Sigmoid colon (tissue), 7 donors: Measurements from ENCODE around the gene SYAP1. TPM values are rescaled to one million over a fixed set of nuclear protein-coding genes. Genes with fewer than 3 reads are reported as not detected.

Source experiments
- DNase-seq: peaks from one replicate; pipeline ENCODE4 v3.0.0-alpha.2; 2019
- H3K27ac ChIP-seq, 4 donors: fragments of 200-600 bp; sonication (generic); one replicate each; pipeline ENCODE4 v1.5.1; 2016 to 2019; ENCODE audit warnings: mild to moderate bottlenecking in 1 of 4
- H3K27me3 ChIP-seq, 3 donors: fragments of 200-600 bp; sonication (generic); one replicate each; pipeline ENCODE4 v1.5.1; 2019; ENCODE audit warnings: mild to moderate bottlenecking in 1 of 3
- H3K36me3 ChIP-seq, 4 donors: fragments of 200-600 bp; sonication (generic); one replicate each; pipeline ENCODE4 v1.5.1; 2016 to 2019
- H3K4me1 ChIP-seq, 4 donors: fragments of 200-600 bp; sonication (generic); one replicate each; pipeline ENCODE4 v1.5.1; 2017 to 2019
- H3K4me3 ChIP-seq, 4 donors: fragments of 200-600 bp; sonication (generic); one replicate each; pipeline ENCODE4 v1.5.1; 2017 to 2019; ENCODE audit warnings: mild to moderate bottlenecking in 2 of 4, moderate library complexity in 1 of 4
- H3K9me3 ChIP-seq, 4 donors: fragments of 200-600 bp in 3 of 4; sonication (generic) in 3 of 4; one replicate each; pipeline versions ENCODE4 v1.5.1 to v1.6.1; 2013 to 2019
- EP300 ChIP-seq, 4 donors: sonication (generic); formaldehyde crosslinking; IDR thresholded peaks; one replicate each; pipeline ENCODE4 v1.6.1; 2017; ENCODE audit warnings: antibody characterized with exemption in 4 of 4
- POLR2A ChIP-seq, 2 donors: fragments of 450-650 bp; IDR thresholded peaks; one replicate each; pipeline ENCODE4 v1.6.1; 2016; ENCODE audit warnings: antibody characterized with exemption in 2 of 2, mild to moderate bottlenecking in 2 of 2, moderate library complexity in 2 of 2
- POLR2AphosphoS5 ChIP-seq, 4 donors: sonication (generic); formaldehyde crosslinking; IDR thresholded peaks; one replicate each; pipeline ENCODE4 v1.6.1; 2017; ENCODE audit warnings: antibody characterized with exemption in 4 of 4
- WGBS, 2 donors: extraction: QIAGEN DNeasy Blood & Tissue Kit; methylation state at CpG; one replicate each; pipeline ENCODE4 v1.1.7; 2013; 5-methylcytosine and 5-hydroxymethylcytosine counted together
- intact Hi-C: fragments of 100-400 bp; cut with DNase I; formaldehyde crosslinking; loops from one replicate; pipeline ENCODE4 v1.15.1; 2023
- polyA plus RNA-seq, 3 donors: library from polyadenylated mRNA; stranded (reverse); fragments of 200-250 nt; gene quantifications; one replicate each; pipeline ENCODE4 v1.2.3, GENCODE V29; 2013
- total RNA-seq, 4 donors: library from RNA; depleted of rRNA; stranded (reverse); fragments of >200 nt; gene quantifications; one replicate each; pipeline ENCODE4 v1.1.0, GENCODE V29; 2016
- TF ChIP-seq, protein P1 (sequence below), 4 experiments: fragments of 450-650 bp in 3 of 4; fragments of 200-600 bp in 1 of 4; IDR thresholded peaks; one replicate each; pipeline ENCODE4 v1.5.1; 2016 to 2019; ENCODE audit warnings: antibody characterized with exemption in 4 of 4, mild to moderate bottlenecking in 3 of 4, moderate library complexity in 2 of 4
- donor health status: healthy with polysubstance abuse.
- donor health status: Bipolar disorder and iron deficiency.
- donor health status: healthy.

The SYAP1 gene
- total and polyA plus RNA-seq, 7 donors, result 17.5 to 31.4 (median 19.9) TPM

DNA sequence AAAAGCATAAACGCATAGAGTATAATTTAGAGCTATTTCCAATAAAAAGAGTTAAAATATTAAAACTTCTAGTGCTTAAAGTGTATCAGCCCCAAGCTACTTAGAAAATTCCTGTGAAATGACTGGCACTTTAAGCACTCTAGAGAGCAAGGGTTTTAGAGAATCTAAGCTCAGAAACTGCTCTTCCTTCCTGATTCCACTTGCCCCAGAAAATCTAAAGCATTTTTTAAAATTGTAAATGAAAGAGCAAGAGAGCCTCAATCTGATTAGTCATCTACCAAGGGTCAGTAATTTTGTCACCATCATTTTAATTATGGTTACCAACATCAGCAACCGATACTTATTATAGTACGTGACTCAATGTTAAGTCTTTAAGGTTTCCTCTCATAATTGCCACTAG is 31.9 kb upstream of the SYAP1 start:
- Histone ChIP-seq H3K36me3 (peaks cover 0 to 33% (median 3%) of the 10 kb centered on the region in 4 donors), H3K9me3 (no peaks in the 10 kb centered on the region), H3K27me3 (no peaks in the 10 kb centered on the region), H3K27ac (no peak overlapping the region), H3K4me1 (no peaks in the 10 kb centered on the region), H3K4me3 (no peak overlapping the region)
- intact Hi-C loops, result no loop called here
- TF ChIP-seq, protein P1, sequence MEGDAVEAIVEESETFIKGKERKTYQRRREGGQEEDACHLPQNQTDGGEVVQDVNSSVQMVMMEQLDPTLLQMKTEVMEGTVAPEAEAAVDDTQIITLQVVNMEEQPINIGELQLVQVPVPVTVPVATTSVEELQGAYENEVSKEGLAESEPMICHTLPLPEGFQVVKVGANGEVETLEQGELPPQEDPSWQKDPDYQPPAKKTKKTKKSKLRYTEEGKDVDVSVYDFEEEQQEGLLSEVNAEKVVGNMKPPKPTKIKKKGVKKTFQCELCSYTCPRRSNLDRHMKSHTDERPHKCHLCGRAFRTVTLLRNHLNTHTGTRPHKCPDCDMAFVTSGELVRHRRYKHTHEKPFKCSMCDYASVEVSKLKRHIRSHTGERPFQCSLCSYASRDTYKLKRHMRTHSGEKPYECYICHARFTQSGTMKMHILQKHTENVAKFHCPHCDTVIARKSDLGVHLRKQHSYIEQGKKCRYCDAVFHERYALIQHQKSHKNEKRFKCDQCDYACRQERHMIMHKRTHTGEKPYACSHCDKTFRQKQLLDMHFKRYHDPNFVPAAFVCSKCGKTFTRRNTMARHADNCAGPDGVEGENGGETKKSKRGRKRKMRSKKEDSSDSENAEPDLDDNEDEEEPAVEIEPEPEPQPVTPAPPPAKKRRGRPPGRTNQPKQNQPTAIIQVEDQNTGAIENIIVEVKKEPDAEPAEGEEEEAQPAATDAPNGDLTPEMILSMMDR (IDR thresholded peaks at IDR 0.05), result no peak
- TF ChIP-seq POLR2AphosphoS5 (IDR thresholded peaks at IDR 0.05), result no peak
- no peak for DNase-seq
- 95 to 98% methylated on average over 3 of the region's 3 CpGs for WGBS, 2 donors

DNA sequence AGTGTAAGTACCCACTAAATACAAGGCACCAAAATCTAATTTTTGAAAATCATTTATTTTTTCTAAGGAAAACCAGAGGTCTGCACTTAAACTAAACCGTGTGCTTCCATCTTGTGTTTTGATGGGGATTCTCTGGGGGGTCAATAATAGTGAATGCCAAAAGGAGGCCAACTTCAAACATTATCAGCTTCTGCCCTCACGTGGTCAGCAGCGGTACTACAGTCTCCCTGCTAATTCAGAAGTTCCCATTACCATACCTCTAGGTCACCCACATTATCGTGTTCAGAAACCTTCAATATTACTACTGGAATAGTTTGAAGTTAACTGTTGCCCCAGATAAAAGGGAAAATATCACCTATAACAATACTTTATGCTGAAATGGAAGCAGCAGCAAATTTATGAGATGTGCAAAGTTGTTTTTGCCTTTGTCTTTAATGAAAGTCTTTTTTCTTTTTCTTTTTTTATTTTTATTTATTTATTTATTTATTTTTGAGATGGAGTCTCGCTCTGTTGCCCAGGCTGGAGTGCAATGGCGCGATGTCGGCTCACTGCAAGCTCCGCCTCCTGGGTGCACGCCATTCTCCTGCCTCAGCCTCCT is 24.2 kb upstream of the SYAP1 start:
- H3K4me1 ChIP-seq, result no peaks in the 10 kb centered on the region
- no peak for DNase-seq
- 47 to 55% methylated on average over 10 of the region's 10 CpGs for WGBS, 2 donors
- TF ChIP-seq, protein P1 (IDR thresholded peaks at IDR 0.05), result peak; percentile 27 to 66 (median 57)
- TF ChIP-seq EP300 (IDR thresholded peaks at IDR 0.05) (no peak), POLR2A (IDR thresholded peaks at IDR 0.05) (no peak), POLR2AphosphoS5 (IDR thresholded peaks at IDR 0.05) (no peak)
- no peaks in the 10 kb centered on the region for H3K27me3 ChIP-seq
- peaks cover 0 to 32% (median 0%) of the 10 kb centered on the region in 4 donors for H3K36me3 ChIP-seq
- no peaks in the 10 kb centered on the region for H3K9me3 ChIP-seq
- no peak overlapping the region for H3K27ac ChIP-seq
- intact Hi-C loops, result loop anchor here (10.0 kb wide), 2 partner anchors 930 to 1010 kb away; no protein-coding TSS in a partner anchor
- no peak overlapping the region for H3K4me3 ChIP-seq

DNA sequence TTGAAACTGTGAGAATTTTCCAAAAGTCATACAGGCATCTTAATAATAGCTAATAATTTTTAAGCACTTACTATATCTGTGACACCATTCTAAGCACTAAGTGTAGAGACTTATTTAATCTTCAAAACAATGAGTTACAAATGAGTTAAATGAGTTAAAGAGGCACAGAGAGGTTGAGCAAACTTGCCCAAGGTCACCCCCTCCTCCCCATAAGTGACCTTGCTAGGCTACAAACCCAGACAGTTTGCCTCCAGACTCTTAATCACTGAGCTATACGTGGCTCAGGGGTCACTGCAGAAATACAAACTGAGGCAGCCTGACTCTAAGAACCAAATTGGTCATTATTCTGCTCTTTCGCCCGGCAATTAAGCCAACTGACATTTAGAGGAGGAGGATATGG is 22.5 kb upstream of the SYAP1 start:
- H3K36me3 ChIP-seq, result peaks cover 0 to 23% (median 0%) of the 10 kb centered on the region in 4 donors
- H3K27ac ChIP-seq, result no peak overlapping the region
- no peaks in the 10 kb centered on the region for H3K9me3 ChIP-seq
- WGBS, 2 donors, result 69 to 88% methylated on average over 3 of the region's 3 CpGs
- intact Hi-C loops, result loop anchor here (10.0 kb wide), 2 partner anchors 932 to 1012 kb away; no protein-coding TSS in a partner anchor
- TF ChIP-seq EP300 (IDR thresholded peaks at IDR 0.05), result no peak
- TF ChIP-seq POLR2AphosphoS5 (IDR thresholded peaks at IDR 0.05), result no peak
- TF ChIP-seq POLR2A (IDR thresholded peaks at IDR 0.05), result no peak
- TF ChIP-seq, protein P1 (IDR thresholded peaks at IDR 0.05), result no peak
- H3K4me1 ChIP-seq, result no peaks in the 10 kb centered on the region
- no peaks in the 10 kb centered on the region for H3K27me3 ChIP-seq
- DNase-seq, result no peak
- no peak overlapping the region for H3K4me3 ChIP-seq

DNA sequence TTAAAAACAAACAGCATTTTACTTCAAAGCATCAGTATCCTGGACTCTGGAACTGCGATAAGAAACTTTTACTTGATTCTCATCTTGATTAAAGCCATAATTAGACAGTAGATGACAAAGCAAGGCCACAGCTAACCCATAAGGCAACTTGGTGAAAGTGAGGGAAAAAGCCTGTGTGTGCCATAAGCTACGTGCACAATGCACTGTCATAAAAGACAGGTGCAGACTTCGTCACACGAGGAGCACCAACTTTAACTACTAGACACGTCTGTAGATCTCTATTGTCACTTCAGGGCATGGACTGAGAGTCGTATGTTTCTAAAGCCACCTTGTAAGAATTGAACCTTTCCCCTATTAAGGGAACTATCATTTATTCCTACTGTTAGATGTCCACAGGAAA is 20.0 kb upstream of the SYAP1 start:
- no peak for DNase-seq
- H3K4me3 ChIP-seq, result no peak overlapping the region
- H3K27me3 ChIP-seq, result no peaks in the 10 kb centered on the region
- peaks cover 0 to 10% (median 0%) of the 10 kb centered on the region in 4 donors for H3K36me3 ChIP-seq
- H3K27ac ChIP-seq, result no peak overlapping the region
- no peaks in the 10 kb centered on the region for H3K9me3 ChIP-seq
- 28 to 75% methylated on average over 6 of the region's 6 CpGs for WGBS, 2 donors
- H3K4me1 ChIP-seq, result no peaks in the 10 kb centered on the region
- TF ChIP-seq EP300 (IDR thresholded peaks at IDR 0.05) (no peak), POLR2AphosphoS5 (IDR thresholded peaks at IDR 0.05) (no peak), POLR2A (IDR thresholded peaks at IDR 0.05) (no peak)
- TF ChIP-seq, protein P1 (IDR thresholded peaks at IDR 0.05), result no peak
- intact Hi-C loops, result loop anchor here (10.0 kb wide), 2 partner anchors 935 to 1015 kb away; no protein-coding TSS in a partner anchor

DNA sequence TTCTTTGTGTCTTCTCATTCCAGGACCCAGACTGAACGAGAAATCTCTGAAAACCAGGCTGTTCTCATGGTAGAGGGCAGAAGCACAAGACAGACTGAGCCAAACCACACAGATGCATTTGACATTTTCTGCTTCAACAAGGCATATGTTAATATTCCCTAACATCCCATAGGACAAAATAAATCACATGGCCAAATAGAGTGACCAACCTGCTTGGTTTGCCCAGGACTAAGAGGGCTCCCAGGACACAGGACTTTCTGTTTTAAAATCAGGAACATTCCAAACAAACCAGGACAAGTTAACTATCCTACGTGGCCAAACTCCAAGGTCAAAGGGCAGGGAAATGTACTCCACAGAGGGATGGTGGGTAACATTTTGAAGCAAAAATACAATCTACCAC is 18.7 kb upstream of the SYAP1 start:
- no peak overlapping the region for H3K4me3 ChIP-seq
- peaks cover 0 to 10% (median 0%) of the 10 kb centered on the region in 4 donors for H3K36me3 ChIP-seq
- no peaks in the 10 kb centered on the region for H3K4me1 ChIP-seq
- no peaks in the 10 kb centered on the region for H3K27me3 ChIP-seq
- TF ChIP-seq POLR2A (IDR thresholded peaks at IDR 0.05), result no peak
- no peak for TF ChIP-seq POLR2AphosphoS5 (IDR thresholded peaks at IDR 0.05)
- TF ChIP-seq EP300 (IDR thresholded peaks at IDR 0.05), result no peak
- TF ChIP-seq, protein P1 (IDR thresholded peaks at IDR 0.05), result no peak
- H3K9me3 ChIP-seq, result no peaks in the 10 kb centered on the region
- DNase-seq, result no peak
- H3K27ac ChIP-seq, result no peak overlapping the region
- 71 to 91% methylated on average over 2 of the region's 2 CpGs for WGBS, 2 donors
- intact Hi-C loops, result no loop called here
